GM19397 (cell line): Measurements from ENCODE around the gene WFS1.

Experiments used
- ATAC-seq: cut with Tn5 transposase; IDR thresholded peaks from one replicate; pipeline ENCODE4 v1.9.1; 2021; ENCODE audit warnings: mild to moderate bottlenecking, moderate library complexity; ENCODE audit not compliant: unreplicated experiment

Gene WFS1

DNA sequence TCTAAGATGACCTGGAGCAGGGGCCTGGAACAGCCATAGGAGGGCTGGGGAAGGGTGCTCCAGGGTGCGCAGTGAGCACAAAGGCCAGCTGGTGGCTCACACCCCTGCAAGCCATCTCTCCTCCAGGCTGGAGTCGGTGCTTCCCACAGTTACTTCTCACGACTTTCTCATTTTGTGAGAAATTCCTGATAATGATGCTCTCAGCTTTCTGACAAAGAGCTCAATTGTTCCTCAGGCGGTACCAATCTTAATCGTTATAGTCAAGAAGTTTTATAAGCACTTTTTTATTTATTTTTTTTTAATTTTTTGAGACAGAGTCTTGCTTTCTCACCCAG is 11.7 kb upstream of the WFS1 start:
- no peak for ATAC-seq

GRCh38 chr4:6258741-6259140 is 10.9 kb upstream of the WFS1 start:
- no peak for ATAC-seq

DNA sequence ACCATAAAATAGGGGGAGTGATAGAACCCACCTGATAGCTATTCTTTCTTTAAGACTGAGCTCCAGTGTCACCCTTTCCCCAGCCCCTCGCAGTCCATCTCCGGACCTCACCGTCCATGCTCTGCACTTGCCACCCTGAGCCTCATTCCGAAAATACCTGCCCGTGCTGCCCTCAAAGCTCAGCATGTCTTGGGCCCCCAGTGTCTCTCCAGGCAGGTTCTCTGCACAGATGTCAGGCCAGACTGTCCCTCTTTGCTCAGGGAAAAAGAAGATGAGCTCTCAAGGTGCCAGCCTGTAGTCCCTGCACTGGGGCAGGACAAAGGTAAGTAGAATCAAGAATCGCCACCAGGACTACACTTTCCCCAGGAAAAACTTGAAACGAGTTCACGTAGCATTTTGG is 9.8 kb upstream of the WFS1 start:
- no peak for ATAC-seq

- no peak for ATAC-seq
These were observed 7.5 kb upstream of the WFS1 start for GRCh38 chr4:6262176-6262575.

- no peak for ATAC-seq
These were observed 6.7 kb upstream of the WFS1 start for GRCh38 chr4:6262847-6263487.

- ATAC-seq: no peak
These were observed 6.0 kb upstream of the WFS1 start for GRCh38 chr4:6263526-6264224.

GRCh38 chr4:6264225-6264540 is 5.5 kb upstream of the WFS1 start:
- no peak for ATAC-seq

DNA sequence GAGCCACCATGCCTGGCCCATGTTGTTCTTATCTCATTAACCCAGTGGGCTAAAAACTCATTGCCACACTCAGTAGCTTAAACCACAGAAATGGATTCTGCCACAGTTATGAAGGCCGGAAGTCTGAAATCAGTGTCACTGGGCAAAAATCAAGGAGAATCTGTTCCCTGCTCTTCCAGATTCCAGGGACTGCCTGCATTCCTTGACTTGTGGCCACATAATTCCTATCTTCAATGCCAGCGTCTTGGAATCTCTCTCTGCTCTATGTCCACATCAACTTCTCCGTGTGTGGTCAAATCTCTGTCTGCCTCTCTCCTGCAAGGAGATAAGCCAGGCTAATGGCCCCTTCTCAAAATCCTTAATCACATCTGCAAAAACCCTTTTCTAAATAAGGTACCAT is 4.1 kb upstream of the WFS1 start:
- no peak for ATAC-seq

DNA sequence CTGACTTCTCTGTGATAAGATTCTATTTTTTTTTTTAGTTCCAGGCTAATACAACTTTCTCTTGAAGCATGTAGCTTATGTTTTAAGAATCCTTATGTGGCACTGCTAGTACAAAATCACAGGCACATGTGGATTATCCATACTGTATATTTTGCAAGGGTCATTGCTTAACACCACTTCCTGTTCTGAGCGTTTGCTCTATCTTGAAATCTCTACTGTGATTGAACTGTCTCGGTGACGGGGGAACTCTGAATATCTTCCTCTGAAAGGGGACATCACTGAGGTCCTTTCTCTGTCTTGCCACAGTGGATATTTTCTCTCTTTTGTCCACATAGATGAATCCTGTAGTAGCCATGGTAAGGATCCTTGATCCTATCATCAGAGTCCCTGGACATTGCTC is 2.1 kb upstream of the WFS1 start:
- no peak for ATAC-seq

DNA sequence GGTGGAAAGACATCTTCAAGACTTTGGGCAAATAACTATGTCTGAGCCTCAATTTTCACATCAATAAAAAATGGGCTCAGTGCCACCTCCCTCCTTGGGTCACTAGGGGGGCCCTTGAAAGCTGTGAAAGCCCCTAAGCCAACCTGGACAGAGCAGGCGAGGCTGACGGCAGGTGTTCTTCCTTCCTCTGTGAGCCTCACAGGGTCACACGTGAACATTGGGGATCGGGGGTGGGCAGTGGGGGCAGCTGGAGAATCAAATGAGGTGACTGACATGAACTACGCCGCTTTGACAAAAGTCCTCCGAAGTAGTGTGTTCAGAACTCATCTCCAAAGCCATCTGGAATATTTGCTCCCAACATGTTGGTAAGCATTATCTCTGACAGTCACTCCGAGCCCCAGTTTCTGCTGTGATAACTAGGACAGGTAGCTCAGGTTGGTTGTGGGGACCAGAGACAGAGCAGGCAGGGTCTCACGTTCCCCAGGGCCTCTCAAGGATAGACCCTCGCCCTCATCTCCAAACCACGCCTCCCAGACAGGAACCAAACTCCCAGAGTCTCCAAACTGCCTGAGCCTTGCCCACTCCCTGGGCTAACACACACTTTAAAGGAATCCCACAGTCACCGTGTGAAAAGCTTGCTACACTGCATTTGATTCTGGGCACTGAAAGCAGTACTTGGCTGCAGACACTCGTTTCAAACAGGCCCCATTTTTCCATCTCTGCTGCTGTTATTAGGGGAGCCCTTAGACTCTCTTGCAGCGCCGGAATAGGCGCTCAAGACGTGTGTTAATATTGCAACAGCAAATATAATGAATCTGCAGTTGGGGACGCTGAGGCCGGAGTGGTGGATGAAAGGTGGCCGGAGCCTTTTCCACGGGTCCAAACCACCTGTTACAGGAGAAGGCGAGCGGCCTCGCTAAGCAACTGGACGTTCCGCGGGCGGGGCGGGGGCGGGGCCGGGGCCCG is 717 bp upstream of the WFS1 start:
- no peak for ATAC-seq

GRCh38 chr4:6270636-6271121 is 1.0 kb downstream of the WFS1 start:
- no peak for ATAC-seq

- no peak for ATAC-seq
These were observed 1.6 kb downstream of the WFS1 start for GRCh38 chr4:6271206-6271605.

- no peak for ATAC-seq
These were observed 2.2 kb downstream of the WFS1 start for GRCh38 chr4:6271701-6272465.

DNA sequence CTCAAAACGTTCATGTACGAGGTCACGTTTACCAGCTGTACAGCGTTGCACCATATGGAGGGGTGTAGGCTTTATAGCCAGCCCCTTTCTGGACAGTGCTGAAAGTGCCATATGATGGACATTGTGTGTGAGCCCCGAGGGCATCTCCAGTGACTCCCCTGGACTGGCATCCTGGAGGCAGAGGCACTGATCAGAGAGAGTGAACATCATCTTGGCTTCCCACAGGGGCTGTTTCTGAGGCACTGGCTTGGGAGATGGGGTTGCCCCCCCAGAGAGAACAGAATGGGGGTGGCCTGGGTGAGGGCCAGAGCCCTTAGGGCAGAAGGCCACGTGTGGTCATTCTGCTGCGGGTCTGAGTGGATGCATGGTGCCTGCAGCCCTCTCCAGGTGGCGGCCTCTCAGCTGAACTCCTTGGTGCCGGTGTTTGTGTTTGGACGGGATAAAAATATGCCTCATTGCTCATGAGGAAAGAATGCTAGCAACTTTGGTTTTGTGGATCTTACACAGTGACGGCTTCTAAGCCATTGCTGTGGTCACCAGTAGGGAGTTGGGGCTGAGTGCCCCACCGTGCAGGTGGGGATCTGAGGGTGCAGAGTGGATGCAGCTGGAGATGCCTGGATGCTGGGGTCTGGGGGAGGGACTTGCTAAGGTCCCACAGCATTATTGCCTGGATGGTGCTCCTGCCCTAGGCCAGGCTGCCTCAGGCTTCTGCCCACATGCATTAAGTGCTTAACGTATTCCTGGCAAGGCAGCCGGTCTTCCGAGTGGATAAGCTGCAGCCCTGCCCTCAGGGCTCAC is 3.4 kb downstream of the WFS1 start:
- no peak for ATAC-seq

GRCh38 chr4:6273661-6273990 is 4.0 kb downstream of the WFS1 start:
- ATAC-seq: no peak

GRCh38 chr4:6275351-6275750 is 5.7 kb downstream of the WFS1 start:
- ATAC-seq: no peak

DNA sequence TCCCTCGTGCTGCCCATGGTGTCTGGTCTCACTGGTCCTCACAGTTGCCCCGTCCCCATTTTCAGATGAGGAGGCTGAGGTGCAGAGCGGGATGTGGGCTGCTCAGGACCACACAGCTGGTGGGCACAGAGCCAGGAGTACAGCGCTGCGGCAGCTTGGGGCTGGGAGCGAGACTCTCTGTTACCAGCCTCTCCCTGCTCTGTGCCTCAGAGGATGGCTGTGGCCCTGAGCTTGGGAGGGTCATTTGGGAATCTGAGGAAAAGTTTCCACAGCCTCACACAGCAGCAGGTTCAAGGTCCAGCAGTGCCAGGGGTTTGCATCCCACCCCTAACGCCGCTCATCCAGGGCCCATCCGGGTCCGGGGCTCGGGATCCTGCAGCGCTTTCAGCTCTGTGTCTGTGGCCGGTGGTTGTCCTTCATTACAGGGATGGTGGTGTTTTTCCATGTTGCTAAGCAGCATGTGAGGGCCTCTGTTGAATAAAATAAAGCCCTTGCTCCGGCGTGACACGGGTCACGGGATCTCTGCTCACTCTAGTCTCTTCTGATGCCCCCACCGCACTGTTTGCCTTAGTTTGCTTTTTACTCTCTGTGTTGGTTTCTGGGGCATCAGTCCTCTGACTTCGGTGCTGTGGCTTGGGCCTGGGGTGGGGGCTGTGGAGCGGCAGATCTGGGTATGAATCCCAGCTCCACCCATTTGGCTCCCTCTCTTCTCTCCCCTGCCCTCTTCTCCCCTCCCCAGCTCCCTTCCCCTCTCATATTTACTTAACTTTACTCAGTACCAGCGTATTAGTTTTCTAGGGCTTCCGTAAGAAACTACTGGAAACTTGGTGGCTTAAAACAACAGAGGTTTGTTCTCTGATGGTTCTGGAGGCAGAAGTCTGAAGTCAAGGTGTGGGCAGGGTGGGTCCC is 6.5 kb downstream of the WFS1 start:
- no peak for ATAC-seq

- no peak for ATAC-seq
These were observed 7.6 kb downstream of the WFS1 start for GRCh38 chr4:6277139-6277802.
